SH-SY5Y (cell line): ENCODE data around the gene SPPL2B.

Experiments used
- GATA2 ChIP-seq: IDR thresholded peaks from 2 replicates; pipeline ENCODE4 v1.6.1; 2011; ENCODE audit warnings: mild to moderate bottlenecking, low read depth, low read length
- GATA3 ChIP-seq: IDR thresholded peaks from 2 replicates; pipeline ENCODE4 v1.6.1; 2011; ENCODE audit warnings: low read depth, mild to moderate bottlenecking, low read length, moderate library complexity

The SPPL2B gene

DNA sequence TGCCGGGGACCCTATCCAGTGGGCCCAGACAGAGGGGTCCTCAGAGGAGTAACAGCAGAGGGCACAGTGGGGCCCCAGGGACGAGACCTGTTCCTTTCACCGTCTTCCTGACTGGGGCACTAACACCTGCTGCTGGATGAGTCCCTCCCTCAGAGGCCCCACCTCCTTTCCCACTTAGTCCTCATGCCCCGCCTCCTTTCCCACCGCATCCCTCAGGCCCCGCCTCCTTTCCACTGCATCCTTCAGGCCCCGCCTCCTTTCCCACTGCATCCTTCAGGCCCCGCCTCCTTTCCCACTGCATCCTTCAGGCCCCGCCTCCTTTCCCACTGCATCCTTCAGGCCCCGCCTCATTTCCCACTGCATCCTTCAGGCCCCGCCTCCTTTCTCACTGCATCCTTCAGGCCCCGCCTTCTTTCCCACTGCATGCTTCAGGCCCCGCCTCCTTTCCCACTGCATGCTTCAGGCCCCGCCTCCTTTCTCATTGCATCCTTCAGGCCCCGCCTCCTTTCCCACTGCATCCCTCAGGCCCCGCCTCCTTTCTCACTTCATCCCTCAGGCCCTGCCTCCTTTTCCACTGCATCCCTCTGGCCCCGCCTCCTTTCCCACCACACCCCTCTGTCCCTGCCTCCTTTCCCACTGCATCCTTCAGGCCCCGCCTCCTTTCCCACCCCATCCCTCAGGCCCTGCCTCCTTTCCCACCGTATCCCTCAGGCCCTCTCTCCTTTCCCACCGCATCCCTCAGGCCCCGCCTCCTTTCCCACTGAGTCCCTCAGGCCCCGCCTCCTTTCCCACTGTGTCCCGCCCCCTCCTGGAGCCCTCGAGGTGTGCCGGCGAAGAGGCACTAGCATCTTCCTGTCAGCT is 6.7 kb downstream of the SPPL2B start:
- no peak for TF ChIP-seq GATA2
- no peak for TF ChIP-seq GATA3

DNA sequence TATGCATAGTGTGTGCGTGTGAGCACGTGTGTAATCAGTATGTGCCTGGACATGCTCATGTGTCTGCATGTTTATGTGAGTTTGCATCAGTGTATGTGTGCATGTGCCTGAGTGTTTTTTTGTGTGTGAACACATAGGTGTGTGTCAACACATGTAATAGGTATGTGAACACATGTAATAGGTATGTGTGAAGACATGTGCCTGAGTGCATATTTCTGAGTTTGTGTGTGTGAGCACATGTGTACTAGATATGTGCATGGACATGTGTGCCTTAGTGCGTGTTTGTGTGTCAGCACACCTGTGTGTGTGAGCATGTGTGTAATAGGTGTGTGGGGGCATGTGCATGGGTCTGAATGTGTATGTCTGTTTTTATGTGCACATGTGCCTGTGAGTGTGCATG is 7.4 kb downstream of the SPPL2B start:
- TF ChIP-seq GATA2: no peak
- no peak for TF ChIP-seq GATA3

DNA sequence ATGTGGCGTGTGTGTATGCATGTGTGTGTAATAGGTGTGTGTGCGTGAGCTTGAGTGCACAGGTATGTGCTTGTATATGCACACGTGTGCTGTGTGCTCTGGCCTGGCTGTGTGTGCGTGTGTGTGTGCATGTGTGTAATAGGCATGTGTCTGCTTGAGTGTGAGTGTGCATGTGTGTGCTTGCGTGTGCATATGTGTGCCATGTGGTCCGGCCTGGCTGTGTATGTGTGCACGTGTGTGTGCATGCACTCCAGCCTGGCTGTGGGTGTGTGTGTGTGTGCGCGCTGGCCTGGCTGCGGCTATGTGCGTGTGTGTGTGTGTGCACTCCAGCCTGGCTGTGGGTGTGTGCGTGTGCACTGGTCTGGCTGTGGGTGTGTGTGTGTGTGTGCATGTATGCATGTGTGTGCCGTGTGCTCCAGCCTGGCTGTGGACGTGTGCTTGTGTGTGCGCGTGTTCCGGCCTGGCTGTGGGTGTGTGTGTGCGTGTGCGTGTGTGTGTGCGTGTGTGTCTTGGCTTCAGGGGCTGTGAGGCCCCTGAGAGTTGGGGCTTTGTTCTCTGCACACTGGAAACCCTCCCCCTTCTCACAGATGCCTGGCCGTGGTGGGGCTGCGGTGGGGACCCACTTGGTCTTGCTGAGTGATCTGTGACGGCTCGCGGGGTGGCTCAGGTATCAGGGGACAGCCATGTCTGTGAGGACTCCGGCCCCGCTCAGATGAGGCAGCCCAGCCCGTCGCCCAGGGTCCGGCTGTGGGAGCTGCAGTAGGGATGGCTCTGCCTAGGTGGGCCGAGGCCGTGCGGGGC is 8.2 kb downstream of the SPPL2B start:
- TF ChIP-seq GATA2: no peak
- no peak for TF ChIP-seq GATA3

DNA sequence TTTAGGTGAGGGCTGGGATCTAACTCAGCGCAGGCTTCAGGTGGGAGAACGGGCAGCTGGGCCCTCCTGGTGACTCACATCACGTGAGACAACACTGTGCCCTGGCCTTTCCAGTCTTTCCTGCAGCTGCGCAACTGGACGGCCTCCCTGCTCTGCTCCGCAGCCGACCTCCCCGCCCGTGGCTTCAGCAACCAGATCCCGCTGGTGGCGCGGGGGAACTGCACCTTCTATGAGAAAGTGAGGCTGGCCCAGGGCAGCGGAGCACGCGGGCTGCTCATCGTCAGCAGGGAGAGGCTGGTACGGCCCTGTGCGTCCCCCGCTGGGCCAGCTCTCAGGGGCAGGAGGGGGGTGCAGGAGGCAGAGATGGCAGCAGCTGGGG is 8.8 kb downstream of the SPPL2B start:
- TF ChIP-seq GATA2 (no peak), GATA3 (no peak)

DNA sequence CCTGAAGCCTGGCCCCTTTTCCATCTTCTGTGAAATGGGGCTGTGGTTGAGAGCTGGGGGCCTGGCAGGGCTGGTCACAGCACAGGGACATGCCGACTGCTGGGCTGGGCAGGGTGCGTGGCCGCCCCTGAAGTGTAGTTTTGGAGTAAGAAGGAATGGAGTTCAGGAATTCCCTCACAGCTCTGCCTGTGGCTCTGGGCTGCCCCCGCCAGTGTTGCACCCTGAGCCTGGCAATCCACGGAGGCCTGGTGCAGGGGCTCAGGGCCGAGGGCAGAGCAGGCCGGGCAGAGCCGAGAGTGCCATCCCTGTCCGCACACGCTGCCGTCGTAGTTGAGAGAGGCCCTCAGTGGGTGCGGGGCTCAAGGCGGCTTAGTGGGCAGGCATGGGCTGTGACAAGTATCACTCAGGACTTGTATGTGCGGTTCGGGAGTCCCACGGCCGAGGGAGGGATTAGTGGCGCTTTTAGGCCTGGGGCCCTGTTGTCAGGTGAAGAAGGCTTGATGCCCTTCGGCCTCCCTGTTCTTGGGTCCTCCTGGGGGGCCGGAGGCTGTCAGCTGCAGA is 9.7 kb downstream of the SPPL2B start:
- TF ChIP-seq GATA3 (no peak), GATA2 (no peak)

DNA sequence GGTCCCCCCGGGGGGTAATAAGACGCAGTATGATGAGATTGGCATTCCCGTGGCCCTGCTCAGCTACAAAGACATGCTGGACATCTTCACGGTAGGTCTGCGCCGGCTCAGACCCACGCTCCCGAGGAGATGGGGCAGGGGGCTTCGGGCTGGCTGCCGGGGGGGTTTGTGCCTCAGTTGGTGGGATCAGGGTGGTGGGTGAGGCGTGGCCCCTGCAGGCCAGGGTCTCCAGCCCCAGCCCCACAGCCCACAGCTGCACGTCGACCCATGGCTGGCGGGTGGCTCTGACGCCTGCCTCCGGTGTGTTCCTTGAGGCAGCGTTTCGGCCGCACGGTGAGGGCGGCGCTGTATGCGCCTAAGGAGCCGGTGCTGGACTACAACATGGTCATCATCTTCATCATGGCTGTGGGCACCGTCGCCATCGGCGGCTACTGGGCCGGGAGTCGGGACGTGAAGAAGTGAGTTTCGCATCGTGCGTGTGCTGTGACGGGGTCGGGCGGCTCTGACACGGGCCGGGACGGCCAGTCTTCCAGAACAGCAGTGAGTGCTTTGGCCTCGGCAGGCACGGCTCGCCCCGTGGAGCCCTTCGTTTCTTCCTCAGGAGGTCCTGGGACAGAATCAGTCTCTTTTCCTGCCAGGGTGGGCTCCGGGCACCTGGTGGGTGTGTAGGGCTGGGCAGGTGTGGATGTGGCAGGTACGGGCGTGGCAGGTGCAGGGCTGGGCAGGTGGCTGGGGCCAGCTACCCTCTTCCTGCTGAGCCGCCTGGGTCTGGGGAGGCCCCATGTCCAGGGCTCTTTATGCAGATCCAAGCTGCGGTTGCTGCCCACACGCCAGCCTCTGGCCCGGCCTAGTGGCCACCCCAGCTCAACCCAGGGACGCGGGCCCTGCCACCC is 10.5 kb downstream of the SPPL2B start:
- TF ChIP-seq GATA2: no peak
- TF ChIP-seq GATA3: no peak

DNA sequence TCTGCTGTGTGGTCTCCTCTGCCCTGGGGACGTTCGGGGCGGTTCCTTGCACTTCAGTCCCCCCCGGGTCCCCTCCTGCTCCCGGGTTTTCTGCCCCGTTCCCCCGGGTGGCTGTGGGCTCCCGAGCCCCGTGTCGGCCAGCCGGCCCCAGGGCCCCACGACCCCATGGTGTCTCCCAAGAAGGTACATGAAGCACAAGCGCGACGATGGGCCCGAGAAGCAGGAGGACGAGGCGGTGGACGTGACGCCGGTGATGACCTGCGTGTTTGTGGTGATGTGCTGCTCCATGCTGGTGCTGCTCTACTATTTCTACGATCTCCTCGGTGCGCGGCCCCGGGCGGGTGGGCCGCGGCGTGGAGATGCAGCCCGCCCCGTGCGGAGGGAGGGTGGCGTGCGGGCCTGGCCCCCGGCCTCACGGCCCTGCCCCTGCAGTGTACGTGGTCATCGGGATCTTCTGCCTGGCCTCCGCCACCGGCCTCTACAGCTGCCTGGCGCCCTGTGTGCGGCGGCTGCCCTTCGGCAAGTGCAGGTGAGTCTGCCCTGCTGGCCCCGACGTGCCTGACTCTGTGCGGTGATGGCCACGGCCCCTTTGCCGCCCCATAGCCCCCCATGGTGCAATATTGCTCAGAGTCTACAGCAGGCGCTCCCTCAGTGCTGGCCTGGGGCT is 11.3 kb downstream of the SPPL2B start:
- TF ChIP-seq GATA3 (no peak), GATA2 (no peak)

DNA sequence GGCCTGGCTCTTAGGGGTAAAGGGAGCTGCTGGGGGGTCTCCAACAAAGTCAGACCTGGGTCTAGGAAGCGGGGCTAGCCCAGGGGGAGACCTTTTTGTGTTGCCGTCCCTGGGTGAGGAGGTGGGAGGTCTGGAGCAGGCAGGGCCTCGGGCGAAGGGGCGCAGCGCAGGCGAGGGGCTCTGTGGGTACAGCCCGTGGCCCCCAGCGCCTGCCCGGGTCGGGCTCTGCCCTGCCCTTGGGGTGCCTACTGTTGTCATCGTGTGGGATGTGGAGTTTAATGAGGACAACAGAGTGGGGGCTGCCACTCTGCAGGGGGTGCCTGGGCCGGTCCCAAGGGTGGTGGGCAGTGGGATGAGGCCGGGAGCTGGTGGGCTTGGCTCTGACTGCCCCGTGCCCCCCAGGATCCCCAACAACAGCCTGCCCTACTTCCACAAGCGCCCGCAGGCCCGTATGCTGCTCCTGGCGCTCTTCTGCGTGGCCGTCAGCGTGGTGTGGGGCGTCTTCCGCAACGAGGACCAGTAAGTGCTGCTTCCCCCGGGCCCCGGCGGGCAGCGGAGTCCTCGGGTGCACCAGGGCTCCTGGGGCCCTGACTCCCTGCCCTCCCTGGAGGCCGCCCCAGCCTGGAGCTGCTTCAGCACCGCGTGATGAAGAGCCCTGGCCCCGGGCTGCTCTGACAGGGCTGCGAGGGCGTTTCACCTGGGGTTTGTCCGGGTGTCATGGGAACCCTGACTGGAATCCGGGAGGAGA is 12.2 kb downstream of the SPPL2B start:
- TF ChIP-seq GATA2 (no peak), GATA3 (no peak)

DNA sequence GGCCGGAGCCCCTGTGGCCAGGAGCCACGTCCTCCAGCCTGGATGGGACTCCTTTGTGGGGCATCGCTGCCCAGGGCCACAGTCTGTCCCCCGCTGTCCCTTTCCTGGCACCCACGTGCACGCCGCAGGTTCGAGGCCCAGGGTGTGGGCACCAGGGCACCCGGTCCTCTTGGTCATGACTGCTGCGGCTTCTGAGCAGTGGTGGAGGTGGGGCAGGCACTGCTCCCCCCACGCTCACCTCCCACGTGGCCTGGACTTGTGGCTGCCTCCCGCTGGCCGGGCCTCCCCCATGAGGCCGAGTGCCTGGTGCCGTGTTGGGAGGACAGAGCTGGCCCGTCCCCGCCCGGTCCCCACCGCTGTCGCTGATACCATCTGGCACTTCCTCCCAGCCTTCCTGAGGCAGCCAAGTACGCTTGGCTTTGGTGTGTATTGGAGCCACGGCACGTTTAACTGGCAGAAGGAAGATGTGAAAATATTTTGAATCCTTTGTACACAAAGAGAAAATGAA is 12.8 kb downstream of the SPPL2B start:
- TF ChIP-seq GATA2 (no peak), GATA3 (no peak)

DNA sequence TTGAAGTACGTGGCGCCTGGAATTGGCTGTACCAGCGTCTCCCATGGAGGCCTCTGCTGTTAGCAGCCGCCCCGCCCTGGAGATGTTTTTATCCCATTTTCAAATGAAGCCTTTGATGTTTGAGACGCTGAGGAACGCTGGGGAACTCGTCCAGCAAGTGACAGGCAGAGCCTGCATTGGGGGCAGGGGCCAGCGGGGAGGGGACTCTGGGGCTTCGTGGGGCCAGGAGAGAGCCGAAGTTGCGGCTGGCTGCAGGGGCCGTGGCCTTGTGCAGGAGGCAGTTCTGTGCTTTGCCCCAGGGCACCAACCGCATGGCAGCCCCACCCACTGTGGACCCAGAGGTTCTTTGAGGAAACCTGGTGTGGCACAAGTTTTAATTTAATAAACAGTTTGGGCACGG is 13.5 kb downstream of the SPPL2B start:
- TF ChIP-seq GATA3: no peak
- no peak for TF ChIP-seq GATA2

DNA sequence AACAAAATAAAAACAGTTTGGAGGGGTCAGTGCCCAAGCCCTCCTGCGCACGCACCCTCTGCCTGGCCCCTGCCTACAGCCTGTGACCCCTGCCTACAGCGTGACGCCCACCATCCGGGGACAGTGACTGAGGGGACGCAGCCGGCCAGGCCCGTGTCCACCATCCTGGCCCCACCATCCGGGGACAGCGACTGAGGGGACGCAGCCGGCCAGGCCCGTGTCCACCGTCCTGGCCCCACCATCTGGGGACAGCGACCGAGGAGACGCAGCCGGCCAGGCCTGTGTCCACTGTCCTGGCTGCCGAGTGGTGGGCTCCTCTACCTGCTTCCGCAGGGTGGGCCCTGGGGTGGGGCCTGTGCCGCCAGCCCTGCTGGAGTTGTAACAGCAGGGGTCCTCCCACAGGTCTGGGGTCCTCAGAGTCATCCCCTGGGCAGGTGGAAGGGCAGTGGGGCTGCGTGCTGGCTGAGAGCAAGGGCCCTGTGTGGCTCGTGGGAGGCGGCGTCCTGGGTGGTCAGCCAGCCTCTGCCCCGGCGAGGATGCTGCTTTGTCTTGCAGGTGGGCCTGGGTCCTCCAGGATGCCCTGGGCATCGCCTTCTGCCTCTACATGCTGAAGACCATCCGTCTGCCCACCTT is 14.3 kb downstream of the SPPL2B start:
- TF ChIP-seq GATA3 (no peak), GATA2 (no peak)

DNA sequence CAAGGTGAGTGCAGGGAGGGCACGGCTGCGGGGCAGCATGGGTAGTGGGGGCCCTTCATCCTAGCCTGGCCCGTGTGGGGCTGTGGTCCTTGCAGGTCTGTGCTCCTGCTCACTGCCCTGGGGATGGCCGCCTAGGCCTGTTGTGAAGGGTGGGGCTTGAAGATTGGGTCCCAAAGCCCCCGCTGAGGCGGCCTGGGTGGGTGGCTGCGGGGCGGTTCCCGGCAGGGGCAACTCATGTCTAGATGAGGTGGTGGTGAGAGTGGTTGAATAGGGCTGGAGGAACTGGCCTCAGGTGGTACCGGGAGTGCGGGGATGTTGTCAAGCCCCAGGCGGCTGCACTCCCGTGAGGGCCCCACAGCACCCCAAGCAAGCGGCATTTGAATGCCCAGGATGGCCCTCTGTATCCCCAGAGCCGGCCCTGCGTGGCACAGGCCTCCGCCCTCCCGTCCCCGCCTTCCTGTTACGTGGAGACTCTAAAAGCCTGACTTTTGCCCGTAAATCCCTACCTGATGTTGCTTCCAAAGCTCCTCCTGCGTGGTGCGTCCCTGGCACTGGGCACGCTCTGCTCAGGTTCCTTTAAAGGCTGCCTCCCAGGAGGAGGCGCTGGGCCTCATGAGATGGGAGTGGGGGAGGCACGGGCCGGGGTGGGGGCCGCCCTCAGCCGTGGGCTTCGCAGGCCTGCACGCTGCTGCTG is 15.0 kb downstream of the SPPL2B start:
- TF ChIP-seq GATA3: no peak
- TF ChIP-seq GATA2: no peak
